Measurements from ENCODE around the gene AFF2.

- no peak for TF ChIP-seq CTCF (IDR thresholded peaks at IDR 0.05)
- no peak for TF ChIP-seq POLR2A (IDR thresholded peaks at IDR 0.05)
- TF ChIP-seq EP300 (IDR thresholded peaks at IDR 0.05): no peak
Observed at GRCh38 chrX:148658115-148658730, 157.8 kb downstream of the AFF2 start.

Data from upper lobe of left lung (tissue), 4 donors.